ENCODE measurements around the gene NTN1. TPM values are rescaled to one million over a fixed set of nuclear protein-coding genes. Genes with fewer than 3 reads are reported as not detected.

The NTN1 gene
- total and polyA plus RNA-seq, 12 donors: 0.12 to 0.84 (median 0.28) TPM

DNA sequence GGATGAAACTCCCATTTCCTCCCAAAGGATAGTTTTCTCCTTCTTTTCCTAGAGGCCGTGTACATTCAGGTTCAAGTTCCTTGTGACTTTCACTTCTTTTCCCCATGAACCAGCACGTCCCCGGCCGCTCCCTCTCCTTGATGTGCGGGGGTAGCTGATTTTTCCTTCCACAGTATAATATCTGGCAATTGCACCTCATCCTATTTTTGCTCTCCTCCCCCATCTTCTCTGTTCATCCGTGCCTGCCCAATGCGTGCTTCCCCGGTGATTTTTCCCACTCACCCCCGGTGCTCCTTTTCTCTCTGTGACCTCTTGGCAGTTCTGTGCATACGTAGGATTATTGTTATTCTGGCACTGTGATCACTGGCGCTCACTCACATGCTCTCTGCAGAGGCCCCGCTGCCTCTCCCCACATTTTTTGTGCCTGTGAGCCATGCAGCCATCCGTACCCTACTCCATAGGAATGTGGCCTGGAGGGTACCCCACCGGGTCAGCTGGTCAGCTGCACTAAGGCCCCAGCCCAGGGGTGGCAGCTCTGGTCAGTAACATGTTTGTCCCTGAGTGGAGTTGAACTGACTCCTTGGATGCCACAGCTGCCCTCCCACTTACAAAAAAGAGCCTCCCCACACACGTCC lies 100.0 kb downstream of the NTN1 start:
- no peak for DNase-seq
- no peaks in the 10 kb centered on the region for H3K27me3 ChIP-seq
- intact Hi-C loops (cut with DNase I): no loop called here
- 66 to 72% (median 69%) methylated on average over 15 of the region's 15 CpGs for WGBS, 4 donors
- no peaks in the 10 kb centered on the region for H3K4me1 ChIP-seq (replicated peaks in 1 of 2)
- no peak overlapping the region for H3K27ac ChIP-seq
- H3K4me3 ChIP-seq: no peak overlapping the region
- H3K9me3 ChIP-seq (replicated peaks in 1 of 3): no peaks in the 10 kb centered on the region
- no peaks in the 10 kb centered on the region for H3K36me3 ChIP-seq (replicated peaks in 1 of 2)
- TF ChIP-seq POLR2A (IDR thresholded peaks at IDR 0.05): no peak
- TF ChIP-seq, protein P1, sequence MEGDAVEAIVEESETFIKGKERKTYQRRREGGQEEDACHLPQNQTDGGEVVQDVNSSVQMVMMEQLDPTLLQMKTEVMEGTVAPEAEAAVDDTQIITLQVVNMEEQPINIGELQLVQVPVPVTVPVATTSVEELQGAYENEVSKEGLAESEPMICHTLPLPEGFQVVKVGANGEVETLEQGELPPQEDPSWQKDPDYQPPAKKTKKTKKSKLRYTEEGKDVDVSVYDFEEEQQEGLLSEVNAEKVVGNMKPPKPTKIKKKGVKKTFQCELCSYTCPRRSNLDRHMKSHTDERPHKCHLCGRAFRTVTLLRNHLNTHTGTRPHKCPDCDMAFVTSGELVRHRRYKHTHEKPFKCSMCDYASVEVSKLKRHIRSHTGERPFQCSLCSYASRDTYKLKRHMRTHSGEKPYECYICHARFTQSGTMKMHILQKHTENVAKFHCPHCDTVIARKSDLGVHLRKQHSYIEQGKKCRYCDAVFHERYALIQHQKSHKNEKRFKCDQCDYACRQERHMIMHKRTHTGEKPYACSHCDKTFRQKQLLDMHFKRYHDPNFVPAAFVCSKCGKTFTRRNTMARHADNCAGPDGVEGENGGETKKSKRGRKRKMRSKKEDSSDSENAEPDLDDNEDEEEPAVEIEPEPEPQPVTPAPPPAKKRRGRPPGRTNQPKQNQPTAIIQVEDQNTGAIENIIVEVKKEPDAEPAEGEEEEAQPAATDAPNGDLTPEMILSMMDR (IDR thresholded peaks at IDR 0.05): no peak

DNA sequence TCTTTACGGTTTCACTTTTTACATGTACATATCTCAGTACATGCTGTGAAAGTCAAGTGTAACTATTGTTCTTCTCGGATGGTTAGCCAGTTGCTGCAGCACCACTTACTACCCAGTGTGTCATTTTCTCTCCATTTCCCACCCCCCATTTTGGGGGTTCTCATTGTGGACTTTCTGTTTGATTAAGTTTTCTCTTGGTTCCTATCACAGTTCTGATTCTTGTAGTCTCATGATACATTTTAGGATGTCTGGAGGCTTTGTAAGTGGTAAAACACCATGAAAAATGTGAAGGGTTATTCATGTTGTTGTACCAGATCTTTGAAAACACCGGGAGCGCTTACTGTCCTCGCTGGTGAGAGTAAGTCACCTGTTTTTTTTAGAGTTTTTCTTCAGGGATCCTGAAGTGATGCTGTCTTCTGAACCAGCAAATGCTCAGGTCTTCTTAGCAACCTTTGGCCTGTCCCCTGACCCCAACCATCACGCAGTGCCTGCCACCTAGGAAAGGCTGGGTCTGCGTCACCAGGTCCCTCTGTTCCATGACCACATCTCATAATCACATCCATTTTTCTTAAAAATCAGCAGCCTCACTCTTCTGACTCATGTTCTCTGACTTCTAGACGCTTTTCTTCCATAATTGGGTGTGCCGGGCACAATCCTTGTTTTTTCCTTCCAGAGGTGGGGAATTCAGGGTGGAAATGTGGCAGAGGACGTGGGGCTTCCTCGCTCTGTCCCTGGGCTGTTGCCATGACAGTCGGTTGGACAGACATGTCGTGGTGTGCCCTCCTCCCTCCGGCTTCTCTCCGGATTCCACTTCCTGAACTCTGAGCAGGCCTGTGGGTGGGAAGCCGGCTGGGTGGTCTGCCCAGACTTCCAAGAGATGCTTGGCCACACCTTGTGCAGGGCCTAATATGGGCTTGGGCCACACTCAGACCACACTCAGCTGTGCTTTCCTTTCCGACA lies 102.6 kb downstream of the NTN1 start:
- intact Hi-C loops (cut with DNase I): no loop called here
- no peak for DNase-seq
- no peaks in the 10 kb centered on the region for H3K36me3 ChIP-seq (replicated peaks in 1 of 2)
- no peaks in the 10 kb centered on the region for H3K4me1 ChIP-seq (replicated peaks in 1 of 2)
- H3K27ac ChIP-seq: no peak overlapping the region
- H3K9me3 ChIP-seq (replicated peaks in 1 of 3): no peaks in the 10 kb centered on the region
- H3K27me3 ChIP-seq: no peaks in the 10 kb centered on the region
- 73 to 79% (median 74%) methylated on average over 16 to 17 of the region's 17 CpGs for WGBS, 4 donors
- TF ChIP-seq POLR2A (IDR thresholded peaks at IDR 0.05): no peak
- H3K4me3 ChIP-seq: no peak overlapping the region

GRCh38 chr17:9124554-9124935 lies 103.2 kb downstream of the NTN1 start:
- intact Hi-C loops (cut with DNase I): no loop called here
- DNase-seq: no peak

DNA sequence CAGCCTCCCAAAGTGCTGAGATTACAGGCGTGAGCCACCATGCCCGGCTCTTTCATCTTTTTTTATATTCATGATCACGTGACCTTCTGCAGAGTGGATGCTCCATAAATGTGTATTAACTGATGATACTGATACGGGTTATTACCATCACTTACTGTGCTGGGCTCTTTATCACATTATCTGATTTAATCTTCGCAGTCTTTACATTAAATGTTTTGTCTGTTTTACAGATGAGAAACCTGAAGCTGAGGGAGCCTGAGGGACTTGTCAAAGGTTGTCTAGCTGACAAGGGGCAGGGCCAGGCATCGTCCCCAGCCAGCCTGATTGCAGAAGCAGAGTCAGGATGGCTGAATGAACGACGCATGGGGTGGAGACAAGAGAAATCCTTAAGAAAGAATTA lies 104.4 kb downstream of the NTN1 start:
- Histone ChIP-seq H3K27me3 (no peaks in the 10 kb centered on the region), H3K9me3 (replicated peaks in 1 of 3) (no peaks in the 10 kb centered on the region), H3K4me3 (no peak overlapping the region), H3K4me1 (replicated peaks in 1 of 2) (no peaks in the 10 kb centered on the region), H3K27ac (no peak overlapping the region), H3K36me3 (replicated peaks in 1 of 2) (no peaks in the 10 kb centered on the region)
- WGBS, 4 donors: 74 to 85% (median 79%) methylated on average over 8 of the region's 8 CpGs
- DNase-seq: no peak
- no peak for TF ChIP-seq POLR2A (IDR thresholded peaks at IDR 0.05)
- TF ChIP-seq, protein P1 (IDR thresholded peaks at IDR 0.05): no peak
- intact Hi-C loops (cut with DNase I): no loop called here

More at GRCh38 chr17:9124554-9124935, 103.2 kb downstream of the NTN1 start:
- no peak overlapping the region for H3K4me3 ChIP-seq
- H3K27me3 ChIP-seq: no peaks in the 10 kb centered on the region
- H3K4me1 ChIP-seq (replicated peaks in 1 of 2): no peaks in the 10 kb centered on the region
- no peaks in the 10 kb centered on the region for H3K9me3 ChIP-seq (replicated peaks in 1 of 3)
- TF ChIP-seq, protein P1 (IDR thresholded peaks at IDR 0.05): no peak
- TF ChIP-seq POLR2A (IDR thresholded peaks at IDR 0.05): no peak
- no peaks in the 10 kb centered on the region for H3K36me3 ChIP-seq (replicated peaks in 1 of 2)
- H3K27ac ChIP-seq: no peak overlapping the region
- WGBS, 4 donors: 68 to 85% (median 84%) methylated on average over 6 to 10 of the region's 10 CpGs

All from adrenal gland (tissue), 12 donors.